Coronary artery (tissue), 2 donors: ENCODE results near the gene VTI1A.

Experiments
- DNase-seq: peaks from one replicate; pipeline ENCODE4 v3.0.0-alpha.2; 2017; ENCODE audit warnings: low spot score
- H3K27ac ChIP-seq, 2 donors: fragments of 200-600 bp; sonication (generic); one replicate each; pipeline ENCODE4 v1.5.1; 2016 to 2019
- H3K4me3 ChIP-seq: fragments of 200-600 bp; sonication (generic); 2 replicates; pipeline ENCODE4 v1.5.1; 2016; ENCODE audit warnings: mild to moderate bottlenecking, moderate library complexity
- CTCF ChIP-seq: fragments of 200-600 bp; sonication (generic); IDR thresholded peaks from one replicate; pipeline ENCODE4 v1.5.1; 2019; ENCODE audit warnings: antibody characterized with exemption

Gene VTI1A

GRCh38 chr10:112755446-112756234 lies 308.6 kb downstream of the VTI1A start:
- no peak overlapping the region for H3K27ac ChIP-seq
- no peak for DNase-seq
- no peak overlapping the region for H3K4me3 ChIP-seq
- TF ChIP-seq CTCF = no peak

- no peak overlapping the region for H3K4me3 ChIP-seq
- H3K27ac ChIP-seq = no peak overlapping the region
- no peak for DNase-seq
- TF ChIP-seq CTCF = no peak
Measured at GRCh38 chr10:112756235-112756527, 309.2 kb downstream of the VTI1A start.

- TF ChIP-seq CTCF = no peak
Measured at GRCh38 chr10:112758961-112759360, 311.9 kb downstream of the VTI1A start.

GRCh38 chr10:112759496-112759895 lies 312.5 kb downstream of the VTI1A start:
- H3K27ac ChIP-seq = no peak overlapping the region
- no peak for DNase-seq
- TF ChIP-seq CTCF = no peak
- H3K4me3 ChIP-seq = no peak overlapping the region

More at GRCh38 chr10:112758961-112759360, 311.9 kb downstream of the VTI1A start:
- Histone ChIP-seq H3K4me3 (no peak overlapping the region), H3K27ac (no peak overlapping the region)
- DNase-seq = no peak

- Histone ChIP-seq H3K27ac (no peak overlapping the region), H3K4me3 (no peak overlapping the region)
- no peak for TF ChIP-seq CTCF
- no peak for DNase-seq
Measured at GRCh38 chr10:112761256-112761655, 314.2 kb downstream of the VTI1A start.

GRCh38 chr10:112763916-112764520 lies 317.0 kb downstream of the VTI1A start:
- DNase-seq = no peak
- TF ChIP-seq CTCF = no peak
- Histone ChIP-seq H3K4me3 (no peak overlapping the region), H3K27ac (no peak overlapping the region)

GRCh38 chr10:112765717-112766235 lies 318.8 kb downstream of the VTI1A start:
- no peak overlapping the region for H3K27ac ChIP-seq
- DNase-seq = no peak
- H3K4me3 ChIP-seq = no peak overlapping the region
- no peak for TF ChIP-seq CTCF
